H9 (cell line): ENCODE results near the gene TMEM140. TPM values are rescaled to one million over a fixed set of nuclear protein-coding genes. Genes with fewer than 3 reads are reported as not detected.

Experiments used
- DNase-seq: peaks from one replicate; pipeline ENCODE4 v3.0.0-alpha.2; 2017
- H2AFZ ChIP-seq: one replicate; pipeline ENCODE4 v1.6.1; 2013; ENCODE audit warnings: mild to moderate bottlenecking, low read length, control low read depth, moderate library complexity
- H2AK5ac ChIP-seq: 2 replicates; pipeline ENCODE4 v1.6.1; 2013; ENCODE audit warnings: low read length, control low read depth, mixed read lengths; ENCODE audit not compliant: insufficient read length
- H2BK120ac ChIP-seq: one replicate; pipeline ENCODE4 v1.6.1; 2013; ENCODE audit warnings: low read depth, mild to moderate bottlenecking, low read length, control low read depth, inconsistent platforms; ENCODE audit not compliant: poor library complexity, severe bottlenecking
- H2BK12ac ChIP-seq: 2 replicates; pipeline ENCODE4 v1.6.1; 2013; ENCODE audit warnings: low read length, control low read depth, mixed read lengths, low read depth; ENCODE audit not compliant: insufficient read length
- H2BK15ac ChIP-seq: 2 replicates; pipeline ENCODE4 v1.6.1; 2013; ENCODE audit warnings: low read depth, low read length, control low read depth
- H2BK20ac ChIP-seq: one replicate; pipeline ENCODE4 v1.6.1; 2013; ENCODE audit warnings: low read depth, mild to moderate bottlenecking, low read length, control low read depth, inconsistent platforms; ENCODE audit not compliant: poor library complexity, severe bottlenecking
- H2BK5ac ChIP-seq: 2 replicates; pipeline ENCODE4 v1.6.1; 2013; ENCODE audit warnings: low read length, control low read depth, mixed read lengths; ENCODE audit not compliant: insufficient read length
- H3K14ac ChIP-seq: 2 replicates; pipeline ENCODE4 v1.6.1; 2013; ENCODE audit warnings: low read length, control low read depth; ENCODE audit not compliant: insufficient read depth
- H3K18ac ChIP-seq: 2 replicates; pipeline ENCODE4 v1.6.1; 2013; ENCODE audit warnings: low read depth, mild to moderate bottlenecking, mixed read lengths, low read length, control low read depth; ENCODE audit not compliant: insufficient read length
- H3K23ac ChIP-seq: 2 replicates; pipeline ENCODE4 v1.6.1; 2013; ENCODE audit warnings: low read length, control low read depth, mixed read lengths, low read depth; ENCODE audit not compliant: insufficient read length
- H3K23me2 ChIP-seq: 2 replicates; pipeline ENCODE4 v1.6.1; 2013; ENCODE audit warnings: low read depth, mild to moderate bottlenecking, mixed read lengths, low read length, control low read depth; ENCODE audit not compliant: insufficient read length, poor library complexity, severe bottlenecking
- H3K27ac ChIP-seq: 2 replicates; pipeline ENCODE4 v1.5.1; 2013; ENCODE audit warnings: low read length, control low read depth, mixed read lengths, low read depth; ENCODE audit not compliant: insufficient read length
- H3K27me3 ChIP-seq: 2 replicates; pipeline ENCODE4 v1.6.1; 2013; ENCODE audit warnings: low read length, control low read depth, inconsistent platforms; ENCODE audit not compliant: insufficient read depth
- H3K4ac ChIP-seq: 2 replicates; pipeline ENCODE4 v1.6.1; 2013; ENCODE audit warnings: low read depth, mild to moderate bottlenecking, control low read depth, inconsistent platforms, low read length, moderate library complexity
- H3K4me1 ChIP-seq: 2 replicates; pipeline ENCODE4 v1.6.1; 2013; ENCODE audit warnings: low read length, control low read depth, inconsistent platforms; ENCODE audit not compliant: insufficient read depth
- H3K4me2 ChIP-seq: 2 replicates; pipeline ENCODE4 v1.6.1; 2013; ENCODE audit warnings: low read length, control low read depth, mixed read lengths; ENCODE audit not compliant: insufficient read length, insufficient read depth
- H3K56ac ChIP-seq: 2 replicates; pipeline ENCODE4 v1.6.1; 2013; ENCODE audit warnings: low read depth, mild to moderate bottlenecking, mixed read lengths, low read length, control low read depth; ENCODE audit not compliant: insufficient read length
- H3K79me1 ChIP-seq: 2 replicates; pipeline ENCODE4 v1.6.1; 2013; ENCODE audit warnings: low read depth, mild to moderate bottlenecking, moderate library complexity, low read length, control low read depth, inconsistent platforms; ENCODE audit not compliant: insufficient read depth, poor library complexity, severe bottlenecking
- H3K79me2 ChIP-seq: 2 replicates; pipeline ENCODE4 v1.6.1; 2013; ENCODE audit warnings: low read length, control low read depth, inconsistent platforms; ENCODE audit not compliant: insufficient read depth
- H3K9ac ChIP-seq: 2 replicates; pipeline ENCODE4 v1.6.1; 2013; ENCODE audit warnings: low read length, control low read depth, mixed read lengths; ENCODE audit not compliant: insufficient read length; ENCODE audit errors: extremely low read depth
- H3K9me3 ChIP-seq: one replicate; pipeline ENCODE4 v1.6.1; 2013; ENCODE audit warnings: low read depth, low read length, inconsistent platforms; ENCODE audit not compliant: control insufficient read depth
- H3T11ph ChIP-seq: one replicate; pipeline ENCODE4 v1.6.1; 2013; ENCODE audit warnings: mild to moderate bottlenecking, low read length, control low read depth, inconsistent platforms
- H4K20me1 ChIP-seq: one replicate; pipeline ENCODE4 v1.6.1; 2013; ENCODE audit not compliant: control insufficient read depth, insufficient read length, insufficient read depth
- H4K5ac ChIP-seq: 2 replicates; pipeline ENCODE4 v1.6.1; 2013; ENCODE audit warnings: low read depth, mild to moderate bottlenecking, mixed read lengths, low read length, control low read depth; ENCODE audit not compliant: insufficient read length
- H4K8ac ChIP-seq: replicated peaks from 2 replicates; pipeline ENCODE4 v1.6.1; 2013; ENCODE audit warnings: low read length, control low read depth, mixed read lengths, low read depth; ENCODE audit not compliant: insufficient read length
- H4K91ac ChIP-seq: 2 replicates; pipeline ENCODE4 v1.6.1; 2013; ENCODE audit warnings: low read depth, mild to moderate bottlenecking, moderate library complexity, mixed read lengths, low read length, control low read depth; ENCODE audit not compliant: insufficient read length
- H3K27ac Mint-ChIP-seq, 3 experiments: 2 replicates in 2 of 3; 3 replicates in 1 of 3; pipeline ENCODE4 v1.8.0; 2020 to 2021; ENCODE audit warnings: mixed read lengths in 3 of 3, mild to moderate bottlenecking in 1 of 3, moderate library complexity in 1 of 3
- H3K27me3 Mint-ChIP-seq: 2 replicates; pipeline ENCODE4 v1.8.0; 2021; ENCODE audit warnings: low read depth, mild to moderate bottlenecking, moderate library complexity, mixed read lengths
- H3K36me3 Mint-ChIP-seq, 3 experiments: 2 replicates in 2 of 3; 3 replicates in 1 of 3; pipeline ENCODE4 v1.8.0; 2020 to 2021; ENCODE audit warnings: low read depth in 3 of 3, mixed read lengths in 3 of 3; ENCODE audit not compliant: insufficient read depth in 1 of 3
- H3K4me1 Mint-ChIP-seq, 2 experiments: 2 replicates each; pipeline ENCODE4 v1.8.0; 2020; ENCODE audit warnings: mixed read lengths in 2 of 2
- H3K4me3 Mint-ChIP-seq, 2 experiments: 2 replicates in 1 of 2; 3 replicates in 1 of 2; pipeline ENCODE4 v1.8.0; 2020 to 2021; ENCODE audit warnings: mild to moderate bottlenecking in 2 of 2, mixed read lengths in 2 of 2, moderate library complexity in 1 of 2
- H3K9me3 Mint-ChIP-seq, 2 experiments: 2 replicates in 1 of 2; 3 replicates in 1 of 2; pipeline ENCODE4 v1.8.0; 2020; ENCODE audit warnings: mild to moderate bottlenecking in 2 of 2, mixed read lengths in 2 of 2, moderate library complexity in 1 of 2
- CTCF ChIP-seq: fragments of 200-600 bp; sonication (generic); conservative IDR thresholded peaks from 3 replicates; pipeline ENCODE4 v1.8.0; 2021; ENCODE audit warnings: antibody characterized with exemption, mild to moderate bottlenecking
- WGBS: extraction: QIAGEN DNeasy Blood & Tissue Kit; methylation state at CpG from one replicate; pipeline ENCODE4 v1.1.7; 2013; ENCODE audit warnings: missing lambda C conversion rate, low lambda C conversion rate, mixed read lengths; ENCODE audit not compliant: insufficient read length; ENCODE audit errors: extremely low coverage; 5-methylcytosine and 5-hydroxymethylcytosine counted together
- total RNA-seq: library from RNA; stranded (reverse); gene quantifications from 2 replicates; pipeline ENCODE4 v1.2.1, GENCODE V29; 2021

TMEM140 gene
- total RNA-seq, 1 experiment from 2014 or later: not detected

- Histone ChIP-seq H2AFZ (no peak overlapping the region), H3K9ac (no peak overlapping the region), H3K4ac (no peak overlapping the region), H2AK5ac (no peak overlapping the region), H3K27ac (no peak overlapping the region), H2BK12ac (no peak overlapping the region), H2BK15ac (no peak overlapping the region), H4K20me1 (no peaks in the 10 kb centered on the region), H3K18ac (no peak overlapping the region), H3K79me1 (no peaks in the 10 kb centered on the region), H4K5ac (no peak overlapping the region), H4K91ac (no peak overlapping the region), H3K56ac (no peak overlapping the region), H3K9me3 (no peaks in the 10 kb centered on the region), H3K4me2 (no peak overlapping the region), H3K4me1 (no peaks in the 10 kb centered on the region), H2BK5ac (no peak overlapping the region), H2BK120ac (no peak overlapping the region), H3K27me3 (no peaks in the 10 kb centered on the region), H3K79me2 (no peaks in the 10 kb centered on the region), H3K23me2 (no peaks in the 10 kb centered on the region), H3T11ph (no peak overlapping the region), H2BK20ac (no peak overlapping the region), H3K14ac (no peak overlapping the region), H4K8ac (no peak overlapping the region), H3K23ac (no peak overlapping the region)
- no CpG with 5 or more reads among the region's 2 CpGs for WGBS
- H3K27ac Mint-ChIP-seq: no peak overlapping the region
- peaks cover 18 to 25% of the 10 kb centered on the region in 2 experiments for H3K9me3 Mint-ChIP-seq
- H3K36me3 Mint-ChIP-seq: peaks cover under 1 to 18% (median 8%) of the 10 kb centered on the region in 3 experiments; a peak in 6 of 7 replicates
- no peak for TF ChIP-seq CTCF
- no peak overlapping the region for H3K4me3 Mint-ChIP-seq
- DNase-seq: no peak
- H3K4me1 Mint-ChIP-seq: peaks cover 2 to 8% of the 10 kb centered on the region in 2 experiments; a peak in 2 of 4 replicates
- no peaks in the 10 kb centered on the region for H3K27me3 Mint-ChIP-seq
Measured at GRCh38 chr7:135151132-135151531, 3.3 kb downstream of the TMEM140 start.
